CD14-positive monocyte (primary cell): Measurements from ENCODE around the gene ARMC9. TPM values are rescaled to one million over a fixed set of nuclear protein-coding genes. Genes with fewer than 3 reads are reported as not detected.

Experiments used
- DNase-seq, 3 donors: peaks; one replicate each; pipeline ENCODE4 v3.0.0-alpha.2; 2011 to 2022
- H2AFZ ChIP-seq: 2 replicates; pipeline ENCODE4 v1.6.0; 2012; ENCODE audit warnings: mild to moderate bottlenecking, low read depth, low read length, inconsistent platforms; ENCODE audit not compliant: insufficient read depth, poor library complexity, severe bottlenecking
- H3K27ac ChIP-seq, 2 donors: 1 replicate in 1 of 2; 2 replicates in 1 of 2; pipeline ENCODE4 v1.5.1; 2012 to 2013; ENCODE audit warnings: low read length in 2 of 2, control low read depth in 1 of 2, inconsistent platforms in 1 of 2, low read depth in 1 of 2, mild to moderate bottlenecking in 1 of 2
- H3K27me3 ChIP-seq, 2 donors: one replicate each; pipeline versions ENCODE4 v1.6.0 to v1.6.1; 2011 to 2013; ENCODE audit warnings: low read length in 2 of 2; ENCODE audit not compliant: control insufficient read depth in 2 of 2, insufficient read depth in 2 of 2
- H3K36me3 ChIP-seq, 2 donors: replicated peaks in 1 of 2; 1 replicate in 1 of 2; 2 replicates in 1 of 2; pipeline versions ENCODE4 v1.5.1 to v1.6.1; 2012 to 2013; ENCODE audit warnings: low read length in 2 of 2, control low read depth in 1 of 2, inconsistent platforms in 1 of 2, mild to moderate bottlenecking in 1 of 2; ENCODE audit not compliant: insufficient read depth in 2 of 2, control insufficient read depth in 1 of 2
- H3K4me1 ChIP-seq, 2 donors: 1 replicate in 1 of 2; 2 replicates in 1 of 2; pipeline versions ENCODE4 v1.5.1 to v1.6.1; 2012 to 2013; ENCODE audit warnings: low read length in 2 of 2, control low read depth in 1 of 2, inconsistent platforms in 1 of 2, mild to moderate bottlenecking in 1 of 2, moderate library complexity in 1 of 2; ENCODE audit not compliant: insufficient read depth in 2 of 2, control insufficient read depth in 1 of 2
- H3K4me2 ChIP-seq: replicated peaks from 2 replicates; pipeline ENCODE3; 2012; ENCODE audit warnings: low read length, moderate library complexity, mild to moderate bottlenecking; ENCODE audit not compliant: poor library complexity, severe bottlenecking; ENCODE audit errors: extremely low read depth
- H3K4me3 ChIP-seq, 3 experiments: fragments of 200-600 bp in 1 of 3; sonication (generic) in 1 of 3; replicated peaks in 1 of 3; 1 replicate in 2 of 3; 2 replicates in 1 of 3; pipeline ENCODE4 v1.5.1; 2011 to 2013; ENCODE audit warnings: low read length in 3 of 3, mild to moderate bottlenecking in 3 of 3, control low read depth in 2 of 3, low read depth in 2 of 3, inconsistent platforms in 1 of 3, moderate library complexity in 1 of 3
- H3K79me2 ChIP-seq: 2 replicates; pipeline ENCODE4 v1.6.0; 2012; ENCODE audit warnings: mild to moderate bottlenecking, control low read depth, inconsistent platforms, low read length, moderate library complexity; ENCODE audit not compliant: insufficient read depth
- H3K9ac ChIP-seq: 2 replicates; pipeline ENCODE4 v1.6.0; 2017; ENCODE audit warnings: low read length, mild to moderate bottlenecking; ENCODE audit not compliant: insufficient read depth, poor library complexity, severe bottlenecking
- H3K9me3 ChIP-seq, 2 donors: replicated peaks in 1 of 2; 1 replicate in 1 of 2; 2 replicates in 1 of 2; pipeline versions ENCODE4 v1.5.1 to v1.6.1; 2012 to 2013; ENCODE audit warnings: low read length in 2 of 2, control low read depth in 1 of 2; ENCODE audit not compliant: control insufficient read depth in 1 of 2, insufficient read depth in 1 of 2
- H4K20me1 ChIP-seq: 2 replicates; pipeline ENCODE4 v1.6.0; 2012; ENCODE audit warnings: mild to moderate bottlenecking, low read length, control low read depth, moderate library complexity; ENCODE audit not compliant: insufficient read depth
- H3K27ac Mint-ChIP-seq, 7 donors: one replicate each; pipeline ENCODE4 v1.8.0; 2020; ENCODE audit warnings: mild to moderate bottlenecking in 7 of 7, mixed read lengths in 7 of 7, moderate library complexity in 6 of 7, inconsistent platforms in 2 of 7
- H3K27me3 Mint-ChIP-seq, 3 donors: one replicate each; pipeline ENCODE4 v1.8.0; 2021 to 2022; ENCODE audit warnings: low read depth in 3 of 3, mild to moderate bottlenecking in 3 of 3, mixed read lengths in 3 of 3, moderate library complexity in 3 of 3, inconsistent platforms in 1 of 3
- H3K36me3 Mint-ChIP-seq, 2 donors: one replicate each; pipeline ENCODE4 v1.8.0; 2020; ENCODE audit warnings: mixed read lengths in 2 of 2, inconsistent platforms in 1 of 2, mild to moderate bottlenecking in 1 of 2
- H3K4me1 Mint-ChIP-seq: one replicate; pipeline ENCODE4 v1.8.0; 2020; ENCODE audit warnings: mild to moderate bottlenecking, mixed read lengths
- H3K4me3 Mint-ChIP-seq, 2 donors: one replicate each; pipeline ENCODE4 v1.8.0; 2020; ENCODE audit warnings: mild to moderate bottlenecking in 2 of 2, mixed read lengths in 2 of 2, moderate library complexity in 1 of 2
- H3K9me3 Mint-ChIP-seq, 7 donors: one replicate each; pipeline ENCODE4 v1.8.0; 2020 to 2022; ENCODE audit warnings: mixed read lengths in 7 of 7, mild to moderate bottlenecking in 6 of 7, moderate library complexity in 6 of 7, inconsistent platforms in 2 of 7
- WGBS: methylation state at CpG from one replicate; pipeline ENCODE4 v1.1.5; 2013; ENCODE audit warnings: missing lambda C conversion rate; ENCODE audit not compliant: insufficient coverage; 5-methylcytosine and 5-hydroxymethylcytosine counted together
- intact Hi-C, 2 donors: fragments of 100-400 bp; cut with micrococcal nuclease; formaldehyde crosslinking; loops; one replicate each; pipeline versions ENCODE4 v1.15.0 to v1.15.1; 2023
- polyA plus RNA-seq, 3 donors: library from polyadenylated mRNA; depleted of rRNA in 1 of 3; unstranded in 2 of 3; stranded (reverse) in 1 of 3; fragments of 300-500 nt in 2 of 3; fragments of >200 nt in 1 of 3; fragmentation: Illumina TruSeq in 2 of 3; gene quantifications; 1 replicate in 2 of 3; 2 replicates in 1 of 3; pipeline ENCODE4 v1.2.3, GENCODE V29; 2012 to 2021
- TF ChIP-seq, protein P1 (sequence below): fragments of 200-600 bp; IDR thresholded peaks from one replicate; pipeline ENCODE4 v1.8.0; 2022; ENCODE audit warnings: antibody characterized with exemption, mild to moderate bottlenecking

The ARMC9 gene
- polyA plus RNA-seq, 3 donors: 0.07 to 0.27 TPM; not detected in 1

DNA sequence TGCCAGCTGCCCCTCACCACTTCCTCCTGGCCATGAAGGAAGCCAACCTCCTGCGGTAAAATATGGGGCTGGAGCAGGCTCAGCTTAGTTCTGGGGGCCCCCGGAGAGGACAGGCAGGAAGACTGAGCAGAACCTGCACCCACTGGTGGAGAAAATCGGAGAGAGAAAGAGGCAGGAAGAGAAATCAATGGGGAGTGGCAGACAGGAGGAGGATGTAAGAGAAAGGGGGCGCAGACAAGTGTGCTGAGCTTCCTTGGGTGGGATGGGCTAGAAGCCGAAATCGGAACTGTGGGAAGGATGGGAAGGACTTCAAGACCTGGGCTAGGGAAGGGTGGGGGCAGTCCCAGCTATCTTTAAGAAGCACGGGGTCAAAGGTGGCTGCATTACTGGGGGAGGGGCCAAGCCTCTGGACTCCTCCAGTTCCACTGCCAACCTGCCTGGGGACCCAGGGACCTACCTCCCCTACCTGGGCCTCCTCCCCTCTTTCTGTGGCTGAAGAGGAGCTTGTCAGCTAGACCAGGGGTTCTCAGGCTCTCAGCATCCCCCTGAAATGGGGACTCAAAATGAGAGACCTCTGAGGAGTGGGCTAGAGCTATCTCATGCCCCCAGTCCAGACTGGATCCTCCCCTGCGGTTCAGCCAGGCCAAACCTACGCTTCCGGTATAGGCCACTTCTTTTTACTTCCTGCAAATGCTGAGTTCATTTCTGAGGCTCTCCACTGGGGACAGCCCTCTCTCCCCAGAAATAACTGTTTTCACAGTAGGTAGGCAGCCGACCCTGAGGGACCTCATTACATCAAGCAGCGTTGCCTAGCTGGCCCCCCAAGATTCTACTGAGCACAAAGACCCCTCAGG, 163.5 kb downstream of the ARMC9 start:
- peak overlapping the region; percentile 70 to 89 (median 83) for H3K27ac Mint-ChIP-seq
- H4K20me1 ChIP-seq: no peaks in the 10 kb centered on the region
- H3K27me3 ChIP-seq: no peaks in the 10 kb centered on the region
- no peaks in the 10 kb centered on the region for H3K36me3 Mint-ChIP-seq
- peaks cover 34 to 37% of the 10 kb centered on the region in 2 donors for H3K4me1 ChIP-seq
- no peaks in the 10 kb centered on the region for H3K79me2 ChIP-seq
- TF ChIP-seq, protein P1, sequence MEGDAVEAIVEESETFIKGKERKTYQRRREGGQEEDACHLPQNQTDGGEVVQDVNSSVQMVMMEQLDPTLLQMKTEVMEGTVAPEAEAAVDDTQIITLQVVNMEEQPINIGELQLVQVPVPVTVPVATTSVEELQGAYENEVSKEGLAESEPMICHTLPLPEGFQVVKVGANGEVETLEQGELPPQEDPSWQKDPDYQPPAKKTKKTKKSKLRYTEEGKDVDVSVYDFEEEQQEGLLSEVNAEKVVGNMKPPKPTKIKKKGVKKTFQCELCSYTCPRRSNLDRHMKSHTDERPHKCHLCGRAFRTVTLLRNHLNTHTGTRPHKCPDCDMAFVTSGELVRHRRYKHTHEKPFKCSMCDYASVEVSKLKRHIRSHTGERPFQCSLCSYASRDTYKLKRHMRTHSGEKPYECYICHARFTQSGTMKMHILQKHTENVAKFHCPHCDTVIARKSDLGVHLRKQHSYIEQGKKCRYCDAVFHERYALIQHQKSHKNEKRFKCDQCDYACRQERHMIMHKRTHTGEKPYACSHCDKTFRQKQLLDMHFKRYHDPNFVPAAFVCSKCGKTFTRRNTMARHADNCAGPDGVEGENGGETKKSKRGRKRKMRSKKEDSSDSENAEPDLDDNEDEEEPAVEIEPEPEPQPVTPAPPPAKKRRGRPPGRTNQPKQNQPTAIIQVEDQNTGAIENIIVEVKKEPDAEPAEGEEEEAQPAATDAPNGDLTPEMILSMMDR: peak; percentile 28
- WGBS: 8% methylated on average over 6 of the region's 12 CpGs
- H3K36me3 ChIP-seq: no peaks in the 10 kb centered on the region
- peak overlapping the region; percentile 53 to 58 for H3K27ac ChIP-seq
- intact Hi-C loops: no loop called here
- peak overlapping the region; percentile 78 for H2AFZ ChIP-seq
- peak overlapping the region; percentile 56 for H3K4me2 ChIP-seq
- H3K9ac ChIP-seq: peak overlapping the region; percentile 46
- H3K4me3 ChIP-seq: peak overlapping the region in 1 of 3 experiments; percentile 41
- peaks cover 0 to 7% (median 3%) of the 10 kb centered on the region in 7 donors for H3K9me3 Mint-ChIP-seq
- H3K4me3 Mint-ChIP-seq: peak overlapping the region in 1 of 2 donors; percentile 65
- peaks cover 37% of the 10 kb centered on the region for H3K4me1 Mint-ChIP-seq
- peak; percentile 48 to 58 (median 53) for DNase-seq
- peaks cover 0 to 5% of the 10 kb centered on the region in 2 donors for H3K9me3 ChIP-seq
- H3K27me3 Mint-ChIP-seq: peaks cover 0 to 3% (median 0%) of the 10 kb centered on the region in 3 donors

DNA sequence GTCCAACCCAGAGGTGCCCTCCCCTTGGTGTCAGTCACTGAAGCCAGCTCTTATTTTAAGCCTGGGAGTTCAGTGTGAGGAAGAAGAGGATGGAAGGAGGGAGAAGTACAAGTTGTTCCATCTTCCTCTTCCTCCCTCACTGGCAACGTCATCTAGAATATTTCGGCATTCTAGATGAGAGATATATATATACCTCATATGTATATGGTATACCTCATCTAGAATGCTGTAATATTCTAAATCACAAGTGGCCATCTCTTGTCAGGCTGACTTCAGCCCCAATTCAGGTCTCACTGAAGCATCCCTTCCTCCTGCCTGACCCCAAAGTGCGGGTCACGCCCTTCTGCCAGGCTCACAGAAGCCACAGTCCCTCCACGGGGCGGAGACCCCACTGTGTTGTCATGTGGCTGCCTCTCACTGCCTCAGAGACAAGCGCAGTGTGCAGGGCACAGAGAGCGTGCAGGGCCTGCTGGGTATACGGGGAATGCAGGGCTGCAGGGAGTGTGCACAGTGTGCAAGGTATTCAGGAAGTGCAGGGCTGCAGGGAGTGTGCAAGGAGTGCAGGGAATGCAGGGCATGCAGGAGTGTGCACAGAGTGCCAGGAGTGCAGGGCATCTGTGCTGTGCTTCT, 164.2 kb downstream of the ARMC9 start:
- peaks cover 0 to 5% of the 10 kb centered on the region in 2 donors for H3K9me3 ChIP-seq
- Mint-ChIP-seq H3K4me3 (peak overlapping the region in 1 of 2 donors; percentile 65), H3K36me3 (no peaks in the 10 kb centered on the region), H3K9me3 (peaks cover 0 to 7% (median 3%) of the 10 kb centered on the region in 7 donors), H3K27me3 (peaks cover 0 to 3% (median 1%) of the 10 kb centered on the region in 3 donors), H3K4me1 (peaks cover 37% of the 10 kb centered on the region), H3K27ac (peak overlapping the region; percentile 72 to 89 (median 84))
- intact Hi-C loops: no loop called here
- H3K36me3 ChIP-seq: no peaks in the 10 kb centered on the region
- no peaks in the 10 kb centered on the region for H3K79me2 ChIP-seq
- TF ChIP-seq, protein P1: peak; percentile 12
- peak overlapping the region; percentile 53 to 58 for H3K27ac ChIP-seq
- H3K4me2 ChIP-seq: peak overlapping the region; percentile 56
- H4K20me1 ChIP-seq: no peaks in the 10 kb centered on the region
- peak overlapping the region; percentile 78 for H2AFZ ChIP-seq
- DNase-seq: peak in 2 of 3 donors; percentile 27 to 30
- peak overlapping the region in 1 of 3 experiments; percentile 41 for H3K4me3 ChIP-seq
- H3K27me3 ChIP-seq: no peaks in the 10 kb centered on the region
- peaks cover 34 to 37% of the 10 kb centered on the region in 2 donors for H3K4me1 ChIP-seq
- H3K9ac ChIP-seq: peak overlapping the region; percentile 12
- WGBS: 47% methylated on average over 7 of the region's 9 CpGs
